Measurements from ENCODE around the gene ULK4.
"Not testable (repeated sequence)": the region's sequence is repeated elsewhere in the genome, so short reads cannot be mapped to it uniquely, and the experiment has no call there.

Gene ULK4

GRCh38 chr3:41792806-41793205, 169.1 kb downstream of the ULK4 start:
- in situ Hi-C loops (cut with HindIII; ENCODE audit: low sequenced_read_pairs) = no loop called here

- in situ Hi-C loops (cut with HindIII; ENCODE audit: low sequenced_read_pairs) = no loop called here
Measured at GRCh38 chr3:41769106-41769505, 192.8 kb downstream of the ULK4 start.

- in situ Hi-C loops (cut with HindIII; ENCODE audit: low sequenced_read_pairs) = no loop called here
Measured at GRCh38 chr3:41768363-41768762, 193.5 kb downstream of the ULK4 start.

GRCh38 chr3:41762867-41763266, 199.0 kb downstream of the ULK4 start:
- in situ Hi-C loops (cut with HindIII; ENCODE audit: low sequenced_read_pairs) = not testable (repeated sequence)

GRCh38 chr3:41753651-41754050, 208.3 kb downstream of the ULK4 start:
- in situ Hi-C loops (cut with HindIII; ENCODE audit: low sequenced_read_pairs) = no loop called here

GRCh38 chr3:41751597-41751996, 210.3 kb downstream of the ULK4 start:
- in situ Hi-C loops (cut with HindIII; ENCODE audit: low sequenced_read_pairs) = no loop called here

- in situ Hi-C loops (cut with HindIII; ENCODE audit: low sequenced_read_pairs) = no loop called here
Measured at GRCh38 chr3:41749988-41750387, 211.9 kb downstream of the ULK4 start.

GRCh38 chr3:41746215-41746614, 215.7 kb downstream of the ULK4 start:
- in situ Hi-C loops (cut with HindIII; ENCODE audit: low sequenced_read_pairs) = no loop called here

GRCh38 chr3:41742121-41742520, 219.8 kb downstream of the ULK4 start:
- in situ Hi-C loops (cut with HindIII; ENCODE audit: low sequenced_read_pairs) = no loop called here

- in situ Hi-C loops (cut with HindIII; ENCODE audit: low sequenced_read_pairs) = no loop called here
Measured at GRCh38 chr3:41740374-41740886, 221.5 kb downstream of the ULK4 start.

- in situ Hi-C loops (cut with HindIII; ENCODE audit: low sequenced_read_pairs) = no loop called here
Measured at GRCh38 chr3:41726891-41727290, 235.0 kb downstream of the ULK4 start.

GRCh38 chr3:41717641-41718040, 244.3 kb downstream of the ULK4 start:
- in situ Hi-C loops (cut with HindIII; ENCODE audit: low sequenced_read_pairs) = no loop called here

- in situ Hi-C loops (cut with HindIII; ENCODE audit: low sequenced_read_pairs) = no loop called here
Measured at GRCh38 chr3:41716471-41716870, 245.4 kb downstream of the ULK4 start.

GRCh38 chr3:41715376-41715775, 246.5 kb downstream of the ULK4 start:
- in situ Hi-C loops (cut with HindIII; ENCODE audit: low sequenced_read_pairs) = no loop called here

- in situ Hi-C loops (cut with HindIII; ENCODE audit: low sequenced_read_pairs) = no loop called here
Measured at GRCh38 chr3:41711651-41712050, 250.3 kb downstream of the ULK4 start.

GRCh38 chr3:41710646-41711388, 251.1 kb downstream of the ULK4 start:
- in situ Hi-C loops (cut with HindIII; ENCODE audit: low sequenced_read_pairs) = no loop called here

- in situ Hi-C loops (cut with HindIII; ENCODE audit: low sequenced_read_pairs) = not testable (repeated sequence)
Measured at GRCh38 chr3:41709213-41709612, 252.7 kb downstream of the ULK4 start.

GRCh38 chr3:41708176-41708575, 253.7 kb downstream of the ULK4 start:
- in situ Hi-C loops (cut with HindIII; ENCODE audit: low sequenced_read_pairs) = no loop called here

- in situ Hi-C loops (cut with HindIII; ENCODE audit: low sequenced_read_pairs) = no loop called here
Measured at GRCh38 chr3:41705893-41706292, 256.0 kb downstream of the ULK4 start.

- in situ Hi-C loops (cut with HindIII; ENCODE audit: low sequenced_read_pairs) = no loop called here
Measured at GRCh38 chr3:41701191-41701698, 260.7 kb downstream of the ULK4 start.

GRCh38 chr3:41700155-41700554, 261.7 kb downstream of the ULK4 start:
- in situ Hi-C loops (cut with HindIII; ENCODE audit: low sequenced_read_pairs) = no loop called here

GRCh38 chr3:41698898-41699297, 263.0 kb downstream of the ULK4 start:
- in situ Hi-C loops (cut with HindIII; ENCODE audit: low sequenced_read_pairs) = no loop called here

GRCh38 chr3:41697702-41698101, 264.2 kb downstream of the ULK4 start:
- in situ Hi-C loops (cut with HindIII; ENCODE audit: low sequenced_read_pairs) = no loop called here

Measured in DLD1 (cell line).